CD14-positive monocyte (primary cell): ENCODE measurements around the gene THRB. TPM values are rescaled to one million over a fixed set of nuclear protein-coding genes. Genes with fewer than 3 reads are reported as not detected.

Experiments used
- DNase-seq, 3 donors: peaks; one replicate each; pipeline ENCODE4 v3.0.0-alpha.2; 2011 to 2022
- H2AFZ ChIP-seq: 2 replicates; pipeline ENCODE4 v1.6.0; 2012; ENCODE audit warnings: mild to moderate bottlenecking, low read depth, low read length, inconsistent platforms; ENCODE audit not compliant: insufficient read depth, poor library complexity, severe bottlenecking
- H3K27ac ChIP-seq, 2 donors: 1 replicate in 1 of 2; 2 replicates in 1 of 2; pipeline ENCODE4 v1.5.1; 2012 to 2013; ENCODE audit warnings: low read length in 2 of 2, control low read depth in 1 of 2, inconsistent platforms in 1 of 2, low read depth in 1 of 2, mild to moderate bottlenecking in 1 of 2
- H3K27me3 ChIP-seq, 2 donors: one replicate each; pipeline versions ENCODE4 v1.6.0 to v1.6.1; 2011 to 2013; ENCODE audit warnings: low read length in 2 of 2; ENCODE audit not compliant: control insufficient read depth in 2 of 2, insufficient read depth in 2 of 2
- H3K36me3 ChIP-seq, 2 donors: replicated peaks in 1 of 2; 1 replicate in 1 of 2; 2 replicates in 1 of 2; pipeline versions ENCODE4 v1.5.1 to v1.6.1; 2012 to 2013; ENCODE audit warnings: low read length in 2 of 2, control low read depth in 1 of 2, inconsistent platforms in 1 of 2, mild to moderate bottlenecking in 1 of 2; ENCODE audit not compliant: insufficient read depth in 2 of 2, control insufficient read depth in 1 of 2
- H3K4me1 ChIP-seq, 2 donors: 1 replicate in 1 of 2; 2 replicates in 1 of 2; pipeline versions ENCODE4 v1.5.1 to v1.6.1; 2012 to 2013; ENCODE audit warnings: low read length in 2 of 2, control low read depth in 1 of 2, inconsistent platforms in 1 of 2, mild to moderate bottlenecking in 1 of 2, moderate library complexity in 1 of 2; ENCODE audit not compliant: insufficient read depth in 2 of 2, control insufficient read depth in 1 of 2
- H3K4me2 ChIP-seq: replicated peaks from 2 replicates; pipeline ENCODE3; 2012; ENCODE audit warnings: low read length, moderate library complexity, mild to moderate bottlenecking; ENCODE audit not compliant: poor library complexity, severe bottlenecking; ENCODE audit errors: extremely low read depth
- H3K4me3 ChIP-seq, 3 experiments: fragments of 200-600 bp in 1 of 3; sonication (generic) in 1 of 3; replicated peaks in 1 of 3; 1 replicate in 2 of 3; 2 replicates in 1 of 3; pipeline ENCODE4 v1.5.1; 2011 to 2013; ENCODE audit warnings: low read length in 3 of 3, mild to moderate bottlenecking in 3 of 3, control low read depth in 2 of 3, low read depth in 2 of 3, inconsistent platforms in 1 of 3, moderate library complexity in 1 of 3
- H3K79me2 ChIP-seq: 2 replicates; pipeline ENCODE4 v1.6.0; 2012; ENCODE audit warnings: mild to moderate bottlenecking, control low read depth, inconsistent platforms, low read length, moderate library complexity; ENCODE audit not compliant: insufficient read depth
- H3K9ac ChIP-seq: 2 replicates; pipeline ENCODE4 v1.6.0; 2017; ENCODE audit warnings: low read length, mild to moderate bottlenecking; ENCODE audit not compliant: insufficient read depth, poor library complexity, severe bottlenecking
- H3K9me3 ChIP-seq, 2 donors: replicated peaks in 1 of 2; 1 replicate in 1 of 2; 2 replicates in 1 of 2; pipeline versions ENCODE4 v1.5.1 to v1.6.1; 2012 to 2013; ENCODE audit warnings: low read length in 2 of 2, control low read depth in 1 of 2; ENCODE audit not compliant: control insufficient read depth in 1 of 2, insufficient read depth in 1 of 2
- H4K20me1 ChIP-seq: 2 replicates; pipeline ENCODE4 v1.6.0; 2012; ENCODE audit warnings: mild to moderate bottlenecking, low read length, control low read depth, moderate library complexity; ENCODE audit not compliant: insufficient read depth
- H3K27ac Mint-ChIP-seq, 7 donors: one replicate each; pipeline ENCODE4 v1.8.0; 2020; ENCODE audit warnings: mild to moderate bottlenecking in 7 of 7, mixed read lengths in 7 of 7, moderate library complexity in 6 of 7, inconsistent platforms in 2 of 7
- H3K27me3 Mint-ChIP-seq, 3 donors: one replicate each; pipeline ENCODE4 v1.8.0; 2021 to 2022; ENCODE audit warnings: low read depth in 3 of 3, mild to moderate bottlenecking in 3 of 3, mixed read lengths in 3 of 3, moderate library complexity in 3 of 3, inconsistent platforms in 1 of 3
- H3K36me3 Mint-ChIP-seq, 2 donors: one replicate each; pipeline ENCODE4 v1.8.0; 2020; ENCODE audit warnings: mixed read lengths in 2 of 2, inconsistent platforms in 1 of 2, mild to moderate bottlenecking in 1 of 2
- H3K4me1 Mint-ChIP-seq: one replicate; pipeline ENCODE4 v1.8.0; 2020; ENCODE audit warnings: mild to moderate bottlenecking, mixed read lengths
- H3K4me3 Mint-ChIP-seq, 2 donors: one replicate each; pipeline ENCODE4 v1.8.0; 2020; ENCODE audit warnings: mild to moderate bottlenecking in 2 of 2, mixed read lengths in 2 of 2, moderate library complexity in 1 of 2
- H3K9me3 Mint-ChIP-seq, 7 donors: one replicate each; pipeline ENCODE4 v1.8.0; 2020 to 2022; ENCODE audit warnings: mixed read lengths in 7 of 7, mild to moderate bottlenecking in 6 of 7, moderate library complexity in 6 of 7, inconsistent platforms in 2 of 7
- CTCF ChIP-seq: fragments of 200-600 bp; IDR thresholded peaks from one replicate; pipeline ENCODE4 v1.8.0; 2022; ENCODE audit warnings: antibody characterized with exemption, mild to moderate bottlenecking
- WGBS: methylation state at CpG from one replicate; pipeline ENCODE4 v1.1.5; 2013; ENCODE audit warnings: missing lambda C conversion rate; ENCODE audit not compliant: insufficient coverage; 5-methylcytosine and 5-hydroxymethylcytosine counted together
- intact Hi-C, 2 donors: fragments of 100-400 bp; cut with micrococcal nuclease; formaldehyde crosslinking; loops; one replicate each; pipeline versions ENCODE4 v1.15.0 to v1.15.1; 2023
- polyA plus RNA-seq, 3 donors: library from polyadenylated mRNA; depleted of rRNA in 1 of 3; unstranded in 2 of 3; stranded (reverse) in 1 of 3; fragments of 300-500 nt in 2 of 3; fragments of >200 nt in 1 of 3; fragmentation: Illumina TruSeq in 2 of 3; gene quantifications; 1 replicate in 2 of 3; 2 replicates in 1 of 3; pipeline ENCODE4 v1.2.3, GENCODE V29; 2012 to 2021

THRB gene
- polyA plus RNA-seq, 3 donors = 0.05 TPM; not detected in 2

GRCh38 chr3:24211381-24211780 lies 283.3 kb downstream of the THRB start:
- Histone ChIP-seq H4K20me1 (no peaks in the 10 kb centered on the region), H3K4me3 (no peak overlapping the region), H3K4me2 (no peak overlapping the region), H3K4me1 (no peaks in the 10 kb centered on the region), H3K27ac (no peak overlapping the region), H3K9me3 (no peaks in the 10 kb centered on the region), H3K27me3 (no peaks in the 10 kb centered on the region), H2AFZ (no peak overlapping the region), H3K36me3 (no peaks in the 10 kb centered on the region), H3K79me2 (no peaks in the 10 kb centered on the region), H3K9ac (no peak overlapping the region)
- no peak for TF ChIP-seq CTCF
- intact Hi-C loops = no loop called here
- Mint-ChIP-seq H3K27ac (no peak overlapping the region), H3K9me3 (peaks cover 0 to 4% (median 0%) of the 10 kb centered on the region in 7 donors), H3K4me3 (no peak overlapping the region), H3K36me3 (no peaks in the 10 kb centered on the region), H3K4me1 (no peaks in the 10 kb centered on the region), H3K27me3 (peaks cover 0 to 4% (median 4%) of the 10 kb centered on the region in 3 donors)
- WGBS = 97% methylated on average over 3 of the region's 3 CpGs
- no peak for DNase-seq

GRCh38 chr3:24202071-24202470 lies 292.6 kb downstream of the THRB start:
- intact Hi-C loops = no loop called here

More at GRCh38 chr3:24202071-24202470, 292.6 kb downstream of the THRB start:
- no CpG with 5 or more reads among the region's 2 CpGs for WGBS
- no peaks in the 10 kb centered on the region for H3K36me3 ChIP-seq
- H2AFZ ChIP-seq = no peak overlapping the region
- Mint-ChIP-seq H3K4me1 (no peaks in the 10 kb centered on the region), H3K27me3 (peaks cover 0 to 1% (median 0%) of the 10 kb centered on the region in 3 donors), H3K36me3 (no peaks in the 10 kb centered on the region), H3K4me3 (no peak overlapping the region), H3K27ac (no peak overlapping the region), H3K9me3 (peaks cover 0 to 15% (median 7%) of the 10 kb centered on the region in 7 donors)
- no peak for TF ChIP-seq CTCF
- no peak overlapping the region for H3K9ac ChIP-seq
- H3K27ac ChIP-seq = no peak overlapping the region
- no peak overlapping the region for H3K4me3 ChIP-seq
- no peak for DNase-seq
- no peaks in the 10 kb centered on the region for H3K27me3 ChIP-seq
- no peaks in the 10 kb centered on the region for H4K20me1 ChIP-seq
- no peak overlapping the region for H3K4me2 ChIP-seq
- no peaks in the 10 kb centered on the region for H3K4me1 ChIP-seq
- no peaks in the 10 kb centered on the region for H3K79me2 ChIP-seq
- H3K9me3 ChIP-seq = peaks cover 0 to 8% of the 10 kb centered on the region in 2 donors
